Left ventricle myocardium inferior (tissue), 1 donor: ENCODE measurements around the gene PYROXD2. TPM values are rescaled to one million over a fixed set of nuclear protein-coding genes. Genes with fewer than 3 reads are reported as not detected.
A peak's percentile ranks its signal among the peaks of the same experiment; 100 is the strongest.

Source experiments
- DNase-seq: peaks from one replicate; pipeline ENCODE4 v3.0.0-alpha.2; 2020
- H3K27ac ChIP-seq: fragments of 200-600 bp; replicated peaks from 2 replicates; pipeline ENCODE4 v1.8.0; 2021
- H3K27me3 ChIP-seq: fragments of 200-600 bp; 2 replicates; pipeline ENCODE4 v1.8.0; 2021; ENCODE audit warnings: low read depth
- H3K36me3 ChIP-seq: fragments of 200-600 bp; 2 replicates; pipeline ENCODE4 v1.8.0; 2021
- H3K4me1 ChIP-seq: fragments of 200-600 bp; 2 replicates; pipeline ENCODE4 v1.8.0; 2021
- H3K4me3 ChIP-seq: fragments of 200-600 bp; 2 replicates; pipeline ENCODE4 v1.8.0; 2021; ENCODE audit warnings: mild to moderate bottlenecking, moderate library complexity
- H3K9me3 ChIP-seq: fragments of 200-600 bp; replicated peaks from 2 replicates; pipeline ENCODE4 v1.8.0; 2021
- CTCF ChIP-seq: fragments of 200-600 bp; IDR thresholded peaks from 2 replicates; pipeline ENCODE4 v1.8.0; 2021; ENCODE audit warnings: antibody characterized with exemption, mild to moderate bottlenecking, borderline replicate concordance
- intact Hi-C: fragments of 100-400 bp; cut with micrococcal nuclease; formaldehyde crosslinking; loops from one replicate; pipeline ENCODE4 v1.11.0; 2022
- total RNA-seq: library from RNA; stranded (reverse); fragmentation: NEBNext Ultra II Directional; extraction: Animal tissue kit (Norgen Biotek cat#: 25700); gene quantifications from one replicate; pipeline ENCODE4 v1.2.1, GENCODE V29; 2021
- donor health status: DM: no; HTN: yes; CAD: no; lungs with severe emphysema.

PYROXD2 gene
- total RNA-seq, 1 donor from 2014 or later: 10.4 TPM

GRCh38 chr10:98354491-98354890 is 60.5 kb downstream of the PYROXD2 start:
- Histone ChIP-seq H3K9me3 (no peaks in the 10 kb centered on the region), H3K4me3 (no peak overlapping the region), H3K27ac (no peak overlapping the region), H3K36me3 (no peaks in the 10 kb centered on the region), H3K27me3 (peaks cover 48% of the 10 kb centered on the region), H3K4me1 (peaks cover 11% of the 10 kb centered on the region)
- DNase-seq: no peak
- TF ChIP-seq CTCF: no peak
- intact Hi-C loops: no loop called here

GRCh38 chr10:98353170-98353569 is 61.8 kb downstream of the PYROXD2 start:
- no peak for DNase-seq
- no peak overlapping the region for H3K27ac ChIP-seq
- peaks cover 2% of the 10 kb centered on the region for H3K9me3 ChIP-seq
- peaks cover 12% of the 10 kb centered on the region for H3K4me1 ChIP-seq
- no peak for TF ChIP-seq CTCF
- intact Hi-C loops: no loop called here
- no peak overlapping the region for H3K4me3 ChIP-seq
- peaks cover 48% of the 10 kb centered on the region for H3K27me3 ChIP-seq
- no peaks in the 10 kb centered on the region for H3K36me3 ChIP-seq

GRCh38 chr10:98351831-98352402 is 63.1 kb downstream of the PYROXD2 start:
- TF ChIP-seq CTCF: no peak
- peaks cover 14% of the 10 kb centered on the region for H3K9me3 ChIP-seq
- H3K36me3 ChIP-seq: no peaks in the 10 kb centered on the region
- H3K4me1 ChIP-seq: peaks cover 12% of the 10 kb centered on the region
- H3K27me3 ChIP-seq: peaks cover 40% of the 10 kb centered on the region
- H3K4me3 ChIP-seq: no peak overlapping the region
- intact Hi-C loops: no loop called here
- H3K27ac ChIP-seq: no peak overlapping the region
- no peak for DNase-seq

GRCh38 chr10:98349508-98349922 is 65.5 kb downstream of the PYROXD2 start:
- H3K27me3 ChIP-seq: peaks cover 26% of the 10 kb centered on the region
- H3K36me3 ChIP-seq: no peaks in the 10 kb centered on the region
- no peak for TF ChIP-seq CTCF
- intact Hi-C loops: no loop called here
- H3K27ac ChIP-seq: no peak overlapping the region
- H3K4me3 ChIP-seq: no peak overlapping the region
- H3K4me1 ChIP-seq: peaks cover 20% of the 10 kb centered on the region
- H3K9me3 ChIP-seq: peaks cover 24% of the 10 kb centered on the region
- DNase-seq: peak; percentile 59

- no peak overlapping the region for H3K27ac ChIP-seq
- TF ChIP-seq CTCF: no peak
- no peak for DNase-seq
- peaks cover 24% of the 10 kb centered on the region for H3K9me3 ChIP-seq
- H3K27me3 ChIP-seq: peaks cover 1% of the 10 kb centered on the region
- no peak overlapping the region for H3K4me3 ChIP-seq
- peaks cover 24% of the 10 kb centered on the region for H3K4me1 ChIP-seq
- H3K36me3 ChIP-seq: no peaks in the 10 kb centered on the region
- intact Hi-C loops: no loop called here
These were observed 68.1 kb downstream of the PYROXD2 start for GRCh38 chr10:98346847-98347246.
